Gastrocnemius medialis (tissue), 4 donors: ENCODE data around the gene GSTM5.

Source experiments
- POLR2A ChIP-seq, 2 donors: fragments of 450-650 bp; IDR thresholded peaks; one replicate each; pipeline ENCODE4 v1.6.1; 2017; ENCODE audit warnings: antibody characterized with exemption in 2 of 2, mild to moderate bottlenecking in 2 of 2, moderate library complexity in 2 of 2
- TF ChIP-seq, protein P1 (sequence below), 5 experiments: fragments of 450-650 bp in 3 of 5; fragments of 200-600 bp in 2 of 5; sonication (generic) in 2 of 5; IDR thresholded peaks in 4 of 5; conservative IDR thresholded peaks in 1 of 5; 1 replicate in 4 of 5; 2 replicates in 1 of 5; pipeline ENCODE4 v1.5.1; 2016 to 2019; ENCODE audit warnings: antibody characterized with exemption in 5 of 5, mild to moderate bottlenecking in 3 of 5, moderate library complexity in 3 of 5

DNA sequence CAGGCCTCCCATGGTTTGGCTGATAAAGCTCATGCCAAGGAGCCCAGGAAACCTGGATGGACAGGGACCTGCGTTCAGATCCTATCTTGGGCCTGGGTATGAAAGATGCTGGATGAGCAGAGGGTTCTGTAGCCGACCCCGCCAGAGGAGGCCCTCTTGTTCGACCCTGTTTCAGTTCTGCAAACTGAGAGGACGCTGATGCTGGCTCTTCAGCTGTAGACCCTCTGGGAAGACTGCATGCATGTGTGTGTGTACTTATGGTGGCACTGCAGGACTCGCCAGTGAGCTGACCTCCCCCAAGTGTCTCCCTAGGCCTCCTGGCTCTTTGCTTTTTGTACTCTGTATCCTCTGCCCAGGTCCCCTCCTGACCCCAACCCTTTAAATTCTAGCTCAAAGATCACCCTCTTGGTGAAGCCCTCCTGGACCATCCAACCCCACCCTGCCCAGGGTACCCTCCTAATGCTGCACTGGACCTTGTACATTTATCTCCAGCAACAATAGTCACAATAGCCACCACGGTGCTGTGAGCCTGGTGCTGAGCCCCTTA is 50.1 kb downstream of the GSTM5 start:
- TF ChIP-seq, protein P1, sequence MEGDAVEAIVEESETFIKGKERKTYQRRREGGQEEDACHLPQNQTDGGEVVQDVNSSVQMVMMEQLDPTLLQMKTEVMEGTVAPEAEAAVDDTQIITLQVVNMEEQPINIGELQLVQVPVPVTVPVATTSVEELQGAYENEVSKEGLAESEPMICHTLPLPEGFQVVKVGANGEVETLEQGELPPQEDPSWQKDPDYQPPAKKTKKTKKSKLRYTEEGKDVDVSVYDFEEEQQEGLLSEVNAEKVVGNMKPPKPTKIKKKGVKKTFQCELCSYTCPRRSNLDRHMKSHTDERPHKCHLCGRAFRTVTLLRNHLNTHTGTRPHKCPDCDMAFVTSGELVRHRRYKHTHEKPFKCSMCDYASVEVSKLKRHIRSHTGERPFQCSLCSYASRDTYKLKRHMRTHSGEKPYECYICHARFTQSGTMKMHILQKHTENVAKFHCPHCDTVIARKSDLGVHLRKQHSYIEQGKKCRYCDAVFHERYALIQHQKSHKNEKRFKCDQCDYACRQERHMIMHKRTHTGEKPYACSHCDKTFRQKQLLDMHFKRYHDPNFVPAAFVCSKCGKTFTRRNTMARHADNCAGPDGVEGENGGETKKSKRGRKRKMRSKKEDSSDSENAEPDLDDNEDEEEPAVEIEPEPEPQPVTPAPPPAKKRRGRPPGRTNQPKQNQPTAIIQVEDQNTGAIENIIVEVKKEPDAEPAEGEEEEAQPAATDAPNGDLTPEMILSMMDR (IDR thresholded peaks at IDR 0.05 in 4 of 5, conservative IDR thresholded peaks at IDR 0.05 in 1 of 5), result no peak
- TF ChIP-seq POLR2A (IDR thresholded peaks at IDR 0.05), result no peak
